Neural cell (in vitro differentiated cells): ENCODE data around the gene ASB6.

Experiments used
- CTCF ChIP-seq: fragments of 450-650 bp; IDR thresholded peaks from 2 replicates; pipeline ENCODE4 v1.5.1; 2014; ENCODE audit warnings: antibody characterized with exemption, mild to moderate bottlenecking, moderate library complexity; ENCODE audit not compliant: poor library complexity, severe bottlenecking
- EP300 ChIP-seq: fragments of 450-650 bp; conservative IDR thresholded peaks from 2 replicates; pipeline ENCODE4 v1.6.1; 2014; ENCODE audit warnings: antibody characterized with exemption, mild to moderate bottlenecking, moderate library complexity; ENCODE audit not compliant: poor library complexity, severe bottlenecking
- MXI1 ChIP-seq: fragments of 450-650 bp; conservative IDR thresholded peaks from 2 replicates; pipeline ENCODE4 v1.6.1; 2014; ENCODE audit warnings: antibody characterized with exemption, mild to moderate bottlenecking; ENCODE audit not compliant: poor library complexity, severe bottlenecking
- POLR2AphosphoS5 ChIP-seq: IDR thresholded peaks from 2 replicates; pipeline ENCODE4 v1.6.1; 2012
- RAD21 ChIP-seq: fragments of 450-650 bp; conservative IDR thresholded peaks from 2 replicates; pipeline ENCODE4 v1.6.1; 2014; ENCODE audit warnings: antibody characterized with exemption, mild to moderate bottlenecking, moderate library complexity
- REST ChIP-seq: IDR thresholded peaks from 2 replicates; pipeline ENCODE4 v1.6.1; 2012; ENCODE audit warnings: borderline replicate concordance
- SMC3 ChIP-seq: fragments of 450-650 bp; conservative IDR thresholded peaks from 2 replicates; pipeline ENCODE4 v1.6.1; 2014; ENCODE audit warnings: antibody characterized with exemption, mild to moderate bottlenecking, moderate library complexity; ENCODE audit not compliant: poor library complexity

- TF ChIP-seq EP300: no peak
- TF ChIP-seq MXI1: no peak
- TF ChIP-seq CTCF: no peak
- no peak for TF ChIP-seq REST
- TF ChIP-seq SMC3: no peak
- no peak for TF ChIP-seq RAD21
- TF ChIP-seq POLR2AphosphoS5: no peak
These were observed 55.7 kb downstream of the ASB6 start for GRCh38 chr9:129586245-129586644.
